K562 (cell line): ENCODE results near the gene NINJ1. TPM values are rescaled to one million over a fixed set of nuclear protein-coding genes. Genes with fewer than 3 reads are reported as not detected.

Source experiments
- AFF1 ChIP-seq, 2 experiments: fragments of 450-650 bp; IDR thresholded peaks; 2 replicates each; pipeline ENCODE4 v1.6.1; 2018; ENCODE audit warnings: mild to moderate bottlenecking in 2 of 2, low read depth in 1 of 2; ENCODE audit not compliant: partially characterized antibody in 2 of 2
- CBX8 ChIP-seq: fragments of 200-600 bp; sonication (generic); IDR thresholded peaks from 2 replicates; pipeline ENCODE4 v1.6.1; 2012; ENCODE audit warnings: borderline replicate concordance, mixed run types, low read depth, mild to moderate bottlenecking, moderate library complexity, mixed read lengths, low read length, control low read depth, inconsistent platforms; ENCODE audit not compliant: poor library complexity, severe bottlenecking; ENCODE audit errors: extremely low read depth
- CHD1 ChIP-seq: fragments of 200-600 bp; sonication (generic); IDR thresholded peaks from one replicate; pipeline ENCODE4 v1.6.1; 2012; ENCODE audit warnings: mild to moderate bottlenecking, moderate library complexity, low read length, inconsistent platforms
- ESRRA ChIP-seq: fragments of 450-650 bp; IDR thresholded peaks from 2 replicates; pipeline ENCODE4 v1.6.1; 2014; ENCODE audit warnings: low read depth, mild to moderate bottlenecking, moderate library complexity, borderline replicate concordance
- HES1 ChIP-seq: fragments of 450-650 bp; IDR thresholded peaks from 2 replicates; pipeline ENCODE4 v1.6.1; 2016; ENCODE audit warnings: low read depth, mild to moderate bottlenecking, moderate library complexity
- HIVEP1 ChIP-seq: fragments of 250-450 bp; sonication (Bioruptor Pico); IDR thresholded peaks from 2 replicates; pipeline ENCODE4 v1.4.0; 2020; ENCODE audit warnings: mild to moderate bottlenecking
- HMBOX1 ChIP-seq: sonication (generic); IDR thresholded peaks from 2 replicates; pipeline ENCODE4 v1.6.1; 2016
- JUNB ChIP-seq: fragments of 450-650 bp; formaldehyde crosslinking; conservative IDR thresholded peaks from 2 replicates; pipeline ENCODE4 v1.4.0; 2020; ENCODE audit warnings: mild to moderate bottlenecking
- KAT8 ChIP-seq: fragments of 450-650 bp; IDR thresholded peaks from 2 replicates; pipeline ENCODE4 v1.6.1; 2016; ENCODE audit warnings: low read depth, mild to moderate bottlenecking
- SRF ChIP-seq, 2 experiments: fragments of 250-450, 450-650 bp in 1 of 2; sonication (Bioruptor Pico) in 1 of 2; sonication (generic) in 1 of 2; formaldehyde crosslinking; IDR thresholded peaks; 2 replicates each; pipeline versions ENCODE4 v1.5.0 to v1.5.1; 2020 to 2022; ENCODE audit warnings: mild to moderate bottlenecking in 1 of 2, missing genetic modification reagents in 1 of 2
- TRIM25 ChIP-seq: fragments of 450-650 bp; IDR thresholded peaks from 2 replicates; pipeline ENCODE4 v1.7.0; 2016; ENCODE audit warnings: borderline replicate concordance
- ZNF212 ChIP-seq: fragments of 450-650 bp; formaldehyde crosslinking; IDR thresholded peaks from 2 replicates; pipeline ENCODE4 v1.4.0; 2020; ENCODE audit warnings: mild to moderate bottlenecking
- ZNF3 ChIP-seq: fragments of 250-450 bp; sonication (Bioruptor Pico); IDR thresholded peaks from 2 replicates; pipeline ENCODE4 v1.5.0; 2021; ENCODE audit warnings: mild to moderate bottlenecking, moderate library complexity
- ZNF445 ChIP-seq: fragments of 250-450 bp; sonication (Bioruptor Pico); IDR thresholded peaks from 2 replicates; pipeline ENCODE4 v1.4.0; 2020; ENCODE audit warnings: low read depth, mild to moderate bottlenecking, moderate library complexity
- ZNF740 ChIP-seq, 3 experiments: fragments of 200-800 bp in 1 of 3; sonication (Bioruptor generic) in 1 of 3; sonication (generic) in 1 of 3; formaldehyde crosslinking in 1 of 3; IDR thresholded peaks; 2 replicates each; pipeline versions ENCODE4 v1.6.1 to v1.8.0; 2016 to 2022; ENCODE audit warnings: mild to moderate bottlenecking in 2 of 3, missing compliant biosample characterization in 2 of 3, missing genetic modification characterization in 2 of 3, missing genetic modification reagents in 1 of 3
- polyA plus RNA-seq, 8 experiments: library from polyadenylated mRNA; depleted of rRNA in 4 of 8; stranded (reverse) in 5 of 8; unstranded in 3 of 8; fragments of >200 nt; fragmentation: Nextera tagmentation in 2 of 8; fragmentation: Illumina TruSeq in 1 of 8; extraction: Ambion mirVana in 2 of 8; extraction: Trizol in 1 of 8; gene quantifications; 2 replicates each; pipeline versions ENCODE4 v1.2.1 to v1.2.3, GENCODE V29; 2011 to 2014; ENCODE audit warnings: inconsistent platforms in 1 of 8, missing spikeins in 1 of 8
- total RNA-seq, 7 experiments: library from RNA; depleted of rRNA in 6 of 7; stranded (reverse); fragments of >200 nt in 6 of 7; fragmentation: Illumina TruSeq in 2 of 7; extraction: Trizol in 2 of 7; gene quantifications; 2 replicates each; pipeline versions ENCODE4 v1.2.1 to v1.2.3, GENCODE V29; 2011 to 2021; ENCODE audit warnings: low replicate concordance in 1 of 7

The NINJ1 gene
- total and polyA plus RNA-seq, 9 of the 15 experiments (the other 6 are each of a cell fraction or from before 2014, with no cell fraction given): 0.13 to 8.4 (median 4.9) TPM

GRCh38 chr9:93134015-93134739 lies at the start of gene NINJ1 (continued):
- TF ChIP-seq CBX8 (no peak), HIVEP1 (CRISPR knock-in tag) (0 out of 2 replicates have a peak, but pooled peaks have one; percentile 44), HES1 (no peak), ZNF3 (CRISPR knock-in tag) (no peak), ZNF740 (CRISPR knock-in tag; IDR thresholded peaks at IDR 0.05) (0 out of 2 replicates have a peak, but pooled peaks have one; percentile 12), ZNF740 (tag; IDR thresholded peaks at IDR 0.05) (no peak), HMBOX1 (no peak), AFF1 (IDR thresholded peaks at IDR 0.05; ENCODE audit: low read depth in 1 of 2, partially characterized antibody in 2 of 2) (peak in 1 of 2 experiments; percentile 74), TRIM25 (no peak), CHD1 (no peak), JUNB (no peak), ZNF445 (CRISPR knock-in tag) (no peak), SRF (CRISPR knock-in tag; IDR thresholded peaks at IDR 0.05) (no peak), ZNF212 (no peak), ESRRA (0 out of 2 replicates have a peak, but pooled peaks have one; percentile 12), KAT8 (no peak)
